DMS53 (cell line): ENCODE data around the gene NFKBIZ.

Source experiments
- DNase-seq: peaks from one replicate; lab custom pipeline; 2025; lab: John Stamatoyannopoulos, UW

Gene NFKBIZ

DNA sequence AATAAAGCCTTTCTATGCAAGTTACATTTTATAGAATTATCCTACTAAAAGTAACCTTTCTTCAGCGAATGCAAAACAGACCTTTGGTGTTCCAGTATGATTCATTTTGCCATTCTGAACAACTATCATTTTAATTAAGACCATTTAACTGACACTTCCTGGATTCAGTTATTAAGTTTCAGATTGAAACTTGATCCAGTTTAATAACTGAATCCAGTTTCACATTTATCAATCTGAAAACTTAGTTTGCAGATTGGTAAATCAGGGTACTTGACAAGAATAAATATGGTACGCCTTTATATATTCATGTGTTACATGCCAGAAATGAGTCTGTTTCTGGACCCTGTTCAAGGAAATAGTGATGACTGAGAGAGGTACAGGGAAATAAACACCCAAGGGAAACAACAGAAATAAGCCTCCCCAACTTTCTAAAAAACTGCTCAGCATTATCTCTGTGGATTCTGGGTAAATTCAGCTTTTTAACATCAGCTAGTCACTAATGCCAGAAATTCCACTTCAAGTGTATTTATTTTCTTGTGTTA lies 23.3 kb upstream of the NFKBIZ start:
- no peak for DNase-seq

DNA sequence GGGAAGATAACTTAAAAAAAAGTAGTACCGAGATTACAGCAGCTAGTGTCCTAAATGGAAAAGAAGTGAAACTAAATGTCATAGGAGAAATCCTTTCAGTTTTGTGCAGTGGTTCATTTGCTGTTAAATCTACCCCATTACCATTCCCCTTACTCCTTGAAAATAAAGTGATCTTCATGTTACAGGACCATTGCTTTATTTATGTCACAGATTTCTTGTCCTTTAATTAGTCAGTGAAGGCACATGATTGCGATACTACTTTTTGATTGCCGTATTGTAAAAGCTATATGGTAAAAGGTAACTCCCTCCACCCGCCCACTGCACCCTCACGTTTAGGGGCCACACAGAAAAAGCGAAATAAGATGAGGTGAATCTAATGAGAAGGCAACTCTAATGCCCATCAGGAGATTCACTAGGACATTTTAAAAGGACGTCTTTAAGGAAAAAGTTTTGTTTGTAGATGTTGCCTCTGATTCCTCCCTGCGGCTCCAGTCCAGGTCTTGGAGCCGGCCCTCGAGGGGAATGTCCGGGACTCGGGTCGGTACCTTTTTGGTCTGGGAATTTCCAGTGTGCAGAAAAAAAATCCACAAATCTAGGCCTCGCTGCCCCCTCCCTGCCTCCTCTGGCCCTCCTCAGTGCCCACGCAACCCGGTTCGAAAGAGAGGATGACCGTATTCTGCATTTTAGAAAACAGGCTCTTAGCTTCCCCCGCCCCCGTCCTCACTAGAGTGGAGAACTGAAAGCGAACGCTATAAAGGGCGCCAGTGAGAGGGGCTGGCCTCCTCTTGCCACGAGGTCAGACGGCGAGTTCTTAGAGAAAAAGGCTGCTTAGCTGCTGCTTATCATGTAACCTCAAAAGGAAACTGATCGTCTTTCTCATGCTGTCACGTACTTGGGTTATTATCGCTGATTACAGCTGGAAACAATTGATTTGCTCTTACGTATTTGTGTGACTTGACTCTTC lies 21.8 kb upstream of the NFKBIZ start:
- peak; percentile 85 for DNase-seq

DNA sequence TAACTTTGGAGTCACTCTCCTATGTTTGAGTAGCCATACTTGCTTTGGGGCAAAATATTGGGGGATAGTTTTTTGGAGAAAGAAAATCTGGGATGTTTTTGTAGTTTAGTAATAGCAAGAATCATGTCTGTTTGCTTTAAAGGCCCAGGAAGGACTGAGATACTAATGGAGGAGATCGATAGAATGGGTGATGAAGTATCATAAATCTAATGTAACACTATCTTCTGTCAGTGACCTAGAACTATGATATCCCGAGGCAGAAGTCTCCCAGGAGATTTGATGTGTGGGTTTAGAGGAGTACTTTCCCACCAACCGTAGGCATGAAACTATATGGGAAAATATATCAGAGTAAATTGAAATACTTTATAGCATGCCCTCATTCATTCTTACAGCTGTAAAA lies 21.0 kb upstream of the NFKBIZ start:
- no peak for DNase-seq

DNA sequence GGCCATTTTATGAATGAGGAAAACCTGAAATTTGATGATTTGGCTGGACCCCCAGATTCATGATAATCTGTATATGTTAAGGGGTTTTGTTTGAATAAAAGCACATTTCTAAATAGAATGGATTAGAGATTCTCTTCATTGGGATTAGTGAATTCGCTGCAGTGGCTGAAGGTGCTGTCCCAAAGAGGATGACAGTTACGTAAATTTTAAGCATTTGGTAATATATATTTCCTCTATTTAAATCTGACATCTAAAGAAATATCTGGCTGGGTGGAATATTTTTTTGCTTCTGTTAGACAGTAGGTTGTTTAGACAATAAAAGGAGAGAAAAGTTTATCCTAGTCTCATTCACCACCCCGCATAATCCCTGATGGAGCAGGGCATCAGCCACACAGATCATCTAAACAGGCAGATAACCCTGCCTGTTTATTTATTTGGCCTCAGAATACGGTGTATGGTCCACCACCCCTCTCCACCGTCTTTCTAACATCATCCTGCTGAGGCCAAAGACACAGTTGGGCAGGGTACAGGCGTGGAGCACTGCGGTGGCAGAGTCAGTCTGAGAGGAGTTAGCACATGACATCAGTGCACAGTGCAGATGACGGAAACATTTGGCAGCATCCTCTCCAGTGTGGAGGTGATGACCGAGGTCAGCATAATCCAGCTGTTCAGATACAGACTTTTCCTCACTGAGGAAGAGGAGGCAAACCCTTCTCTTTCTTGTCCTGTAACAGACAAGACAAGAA lies 20.4 kb upstream of the NFKBIZ start:
- no peak for DNase-seq

DNA sequence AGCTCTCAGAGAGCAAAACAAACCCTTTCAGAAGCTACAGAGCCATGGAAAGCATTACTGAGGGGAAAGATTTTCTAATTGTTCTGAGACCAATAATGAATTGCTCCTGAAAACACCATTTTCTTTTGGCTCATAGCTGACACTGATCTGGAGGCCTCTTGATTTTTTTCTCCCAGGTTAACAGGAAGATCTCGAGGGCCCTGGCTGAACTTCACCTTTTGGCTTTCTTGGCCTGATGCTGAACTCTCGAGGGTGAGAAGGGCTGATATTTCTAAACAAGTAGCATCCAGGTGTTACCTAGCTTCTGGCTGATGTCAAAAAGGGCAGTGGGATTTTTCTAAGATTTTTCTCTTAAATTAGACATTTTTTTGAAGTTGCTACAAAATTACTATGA lies 19.9 kb upstream of the NFKBIZ start:
- no peak for DNase-seq

DNA sequence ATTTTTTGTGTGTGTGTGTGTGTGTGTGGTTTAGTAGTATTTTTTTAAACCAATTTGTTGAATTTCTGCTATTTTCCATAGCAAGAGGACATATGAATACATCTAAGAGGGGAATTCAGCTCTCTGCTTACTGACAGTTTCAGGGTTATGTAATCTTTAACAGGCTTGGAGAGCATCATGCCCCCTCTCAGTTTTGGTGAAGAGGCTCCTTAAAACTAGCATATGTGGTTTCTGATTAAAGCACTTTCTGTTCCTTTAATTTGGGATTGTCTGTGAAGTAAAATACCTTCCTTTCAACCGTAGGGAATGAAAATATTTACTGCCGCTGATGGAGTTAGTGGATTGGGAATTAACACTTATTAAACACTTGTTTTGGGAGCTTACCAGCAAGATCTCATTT lies 19.4 kb upstream of the NFKBIZ start:
- no peak for DNase-seq

DNA sequence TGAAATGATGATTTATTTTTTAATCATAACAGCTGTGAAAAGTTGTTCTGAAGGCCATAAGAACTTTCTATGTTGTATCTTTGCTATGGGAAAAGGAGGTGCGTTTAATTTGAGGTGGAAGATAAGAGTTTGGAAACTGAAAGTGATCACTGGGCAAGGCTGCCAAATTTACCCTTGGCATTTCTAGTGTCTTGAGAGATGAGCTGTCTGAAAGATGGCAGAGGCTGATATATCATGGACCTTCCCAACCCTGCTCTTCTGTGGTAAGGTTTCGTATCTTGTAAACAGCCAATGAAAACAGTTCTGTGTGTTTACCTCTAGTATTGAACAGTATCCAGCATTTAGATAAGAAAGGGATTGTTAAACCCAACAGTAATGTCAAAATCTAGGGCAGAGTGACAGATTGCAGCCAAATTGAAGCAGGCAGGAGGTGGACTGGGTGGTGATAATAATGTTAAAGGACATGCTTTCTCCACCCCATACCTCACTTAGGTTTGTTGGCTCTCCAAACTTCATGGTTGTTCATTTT lies 15.8 kb upstream of the NFKBIZ start:
- DNase-seq, result no peak

GRCh38 chr3:101835676-101836075 lies 13.6 kb upstream of the NFKBIZ start:
- DNase-seq, result no peak

DNA sequence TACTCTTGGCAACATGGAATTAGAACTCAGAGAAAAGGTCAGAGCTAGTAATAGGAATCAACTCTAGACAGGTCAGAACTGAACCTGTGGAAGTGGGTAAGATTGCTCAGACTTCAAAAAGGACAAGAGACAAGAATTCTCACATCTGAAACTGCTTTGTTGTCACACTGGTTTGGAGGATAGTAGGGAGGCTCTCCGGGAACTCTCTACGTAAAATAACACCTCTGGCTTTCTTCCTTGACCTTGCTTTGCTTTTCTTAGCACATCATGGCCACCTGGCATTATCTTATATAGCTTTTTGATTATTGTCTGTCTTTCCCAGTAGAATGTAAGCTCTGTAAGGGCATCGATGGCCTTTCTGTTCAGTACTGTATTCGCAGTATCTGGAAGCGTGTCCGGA lies 13.2 kb upstream of the NFKBIZ start:
- DNase-seq, result no peak

DNA sequence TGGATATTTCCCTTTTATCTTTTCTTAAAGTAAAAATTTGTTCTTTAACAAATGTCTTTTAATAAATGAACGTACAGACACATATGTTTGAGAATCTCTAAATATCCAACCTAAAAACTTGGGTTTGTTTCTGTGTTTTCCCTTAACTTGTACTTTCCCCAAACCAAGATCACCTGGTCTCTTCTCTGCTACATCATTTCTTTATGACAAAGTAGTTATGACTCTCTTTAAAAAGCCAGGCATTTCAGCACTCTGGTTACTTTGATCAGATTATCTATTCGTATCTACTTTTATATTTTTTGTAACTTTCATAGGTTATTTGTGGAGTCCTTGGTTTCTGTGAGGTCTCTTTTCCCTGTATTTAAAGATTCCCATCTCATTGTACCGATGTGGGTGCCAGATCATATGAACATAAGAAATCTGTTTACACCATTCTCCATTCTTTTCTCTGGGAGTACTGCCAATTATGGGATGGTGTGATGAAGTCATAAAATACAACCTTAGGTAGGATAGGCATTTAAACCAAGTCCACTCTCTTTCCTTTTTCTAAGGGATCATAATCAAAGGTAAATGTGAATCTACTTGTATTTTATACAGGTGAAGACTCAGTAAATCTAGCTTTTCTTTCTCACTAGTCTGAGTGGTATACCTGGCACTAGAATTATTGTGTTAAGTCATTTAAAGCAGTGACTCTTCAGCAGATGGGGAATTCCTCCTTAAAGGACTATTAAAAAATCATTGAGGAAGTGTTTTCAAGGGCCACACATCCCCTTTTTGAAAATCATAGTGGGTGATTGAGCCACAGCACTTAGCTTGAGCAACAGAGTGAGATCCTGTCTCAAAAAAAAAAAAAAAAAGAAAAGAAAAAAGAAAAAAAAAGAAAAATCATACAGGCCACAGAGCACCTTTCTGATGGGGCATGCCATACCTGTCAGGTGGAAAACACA lies 12.4 kb upstream of the NFKBIZ start:
- peak; percentile 5 for DNase-seq

DNA sequence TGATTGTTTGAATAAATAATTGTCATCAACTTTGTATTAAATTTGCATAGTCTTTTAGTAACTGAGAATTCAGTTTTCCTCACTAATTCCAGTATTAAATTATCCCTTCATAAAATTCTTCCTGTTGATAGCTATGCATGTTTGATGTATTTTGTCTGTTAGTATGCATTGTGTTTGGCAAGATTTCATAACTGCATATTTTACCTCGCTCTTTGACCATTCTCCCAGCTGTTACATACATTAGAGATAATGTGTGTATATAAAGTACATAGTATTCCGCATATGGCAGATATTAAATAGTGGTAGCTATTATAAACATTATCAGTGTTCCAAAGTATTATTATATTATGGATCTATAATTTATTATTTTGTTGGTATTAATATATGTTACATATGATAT lies 10.6 kb upstream of the NFKBIZ start:
- no peak for DNase-seq

DNA sequence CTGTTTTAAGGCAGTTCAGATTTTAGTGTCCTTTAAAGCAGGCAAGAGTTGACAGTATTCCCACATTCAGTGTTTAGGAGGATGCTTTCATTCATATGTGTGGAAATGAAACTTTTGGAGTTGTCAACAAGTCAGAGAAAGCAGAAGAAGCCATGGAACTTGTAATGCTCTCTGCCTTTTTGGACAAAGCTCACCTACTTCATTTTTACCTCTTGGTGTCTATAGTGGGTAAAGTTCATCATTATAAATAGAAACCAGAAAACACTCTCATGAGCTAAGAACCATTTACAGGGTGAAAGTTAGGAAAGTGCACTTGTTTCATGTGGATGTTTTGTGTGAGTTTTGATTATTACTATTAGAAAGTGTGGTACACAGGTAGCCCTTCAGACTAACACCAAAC lies 9.2 kb upstream of the NFKBIZ start:
- no peak for DNase-seq

DNA sequence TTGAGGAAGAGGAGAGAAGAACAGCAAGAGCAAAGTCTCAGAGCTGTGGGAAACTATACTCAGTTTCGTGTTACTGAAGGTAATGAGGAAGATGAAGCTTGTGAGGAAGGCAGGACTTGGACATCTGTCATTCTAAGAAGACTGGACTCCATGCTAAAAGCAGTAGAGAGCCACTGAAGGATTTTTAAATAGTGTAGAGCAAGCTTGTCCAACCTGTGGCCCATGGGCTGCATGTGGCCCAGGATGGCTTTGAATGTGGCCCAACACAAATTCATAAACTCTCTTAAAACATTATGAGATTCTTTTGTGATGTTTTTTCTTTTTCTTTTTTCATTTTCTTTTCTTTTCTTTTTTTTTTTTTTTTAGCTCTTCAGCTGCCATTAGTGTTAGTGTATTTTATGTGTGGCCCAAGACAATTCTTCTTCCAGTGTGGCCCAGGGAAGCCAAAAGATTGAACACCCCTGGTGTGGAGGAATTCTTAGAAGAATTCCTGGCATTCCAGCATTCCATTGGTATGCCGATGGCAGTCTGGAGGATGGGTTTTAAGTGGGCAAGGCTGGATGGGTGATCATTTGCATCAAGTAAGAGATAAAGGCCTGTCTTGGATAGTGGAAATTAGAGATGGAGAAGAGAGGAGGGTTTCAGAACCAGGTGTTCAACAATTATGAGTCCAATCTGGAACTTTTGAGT lies 6.9 kb upstream of the NFKBIZ start:
- no peak for DNase-seq

GRCh38 chr3:101842935-101843330 lies 6.4 kb upstream of the NFKBIZ start:
- DNase-seq, result no peak

DNA sequence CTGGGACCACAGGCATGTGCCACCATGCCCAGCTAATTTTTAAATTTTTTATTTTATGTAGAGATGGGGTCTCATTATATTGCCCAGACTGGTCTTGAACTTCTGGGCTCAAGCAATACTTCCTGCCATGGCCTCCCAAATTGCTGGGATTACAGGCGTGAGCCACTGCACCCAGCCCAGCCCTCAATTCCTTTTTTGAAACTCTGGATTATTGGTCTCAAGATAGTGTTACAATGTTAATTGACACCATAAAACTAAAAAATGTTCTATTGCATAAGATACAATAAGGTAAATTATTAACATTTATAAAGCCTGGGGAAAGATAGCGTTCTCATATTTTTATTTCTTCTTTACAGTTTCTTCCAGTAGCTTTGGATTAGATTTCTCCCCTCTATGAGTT lies 3.9 kb upstream of the NFKBIZ start:
- no peak for DNase-seq

DNA sequence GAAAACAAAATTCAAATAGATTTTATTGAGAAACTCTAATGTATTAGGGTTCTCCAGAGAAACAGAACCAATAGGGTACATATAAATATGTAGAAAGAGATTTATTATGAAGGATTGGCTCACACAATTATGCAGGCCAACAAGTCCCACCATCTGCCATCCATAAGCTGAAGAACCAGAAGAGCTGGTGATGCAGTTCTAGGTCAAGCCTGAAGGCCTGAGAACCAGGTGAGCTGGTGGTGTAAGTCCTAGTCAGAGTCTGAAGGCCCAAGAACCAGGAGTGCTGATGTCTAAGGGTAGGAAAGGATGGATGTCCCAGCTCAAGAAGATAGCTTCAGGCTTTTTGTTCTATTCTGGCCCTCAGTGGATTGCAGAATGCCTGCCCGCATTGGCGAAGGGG lies 2.6 kb upstream of the NFKBIZ start:
- DNase-seq, result peak; percentile 36

- no peak for DNase-seq
These were observed 2.0 kb upstream of the NFKBIZ start for GRCh38 chr3:101847328-101847727.

GRCh38 chr3:101848326-101848725 lies 988 bp upstream of the NFKBIZ start:
- DNase-seq, result peak; percentile 7

DNA sequence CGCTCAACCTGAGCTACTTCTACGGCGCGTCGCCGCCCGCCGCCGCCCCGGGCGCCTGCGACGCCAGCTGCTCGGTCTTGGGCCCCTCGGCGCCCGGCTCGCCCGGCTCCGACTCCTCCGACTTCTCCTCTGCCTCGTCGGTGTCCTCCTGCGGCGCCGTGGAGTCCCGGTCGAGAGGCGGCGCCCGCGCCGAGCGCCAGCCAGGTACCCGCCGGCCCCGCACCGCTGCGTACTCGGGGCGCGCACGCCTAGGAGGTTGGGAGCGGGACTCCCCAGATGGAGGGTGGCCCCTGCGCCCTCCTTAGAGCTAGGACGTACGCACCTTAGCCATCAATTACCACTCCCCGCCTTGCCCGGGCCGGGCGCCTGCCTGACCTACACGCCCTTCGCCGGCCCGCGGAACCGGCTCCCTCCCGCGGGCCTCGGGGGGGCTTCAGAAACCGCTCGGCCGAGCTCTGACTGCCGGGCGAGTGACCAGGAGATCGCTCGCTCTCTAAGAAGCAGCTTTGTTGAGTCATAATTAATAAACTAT lies 466 bp downstream of the NFKBIZ start:
- DNase-seq, result peak; percentile 65

GRCh38 chr3:101850246-101851051 lies 1.1 kb downstream of the NFKBIZ start:
- DNase-seq, result peak; percentile 22
